Measurements from ENCODE around the gene SWSAP1.

Gene SWSAP1

DNA sequence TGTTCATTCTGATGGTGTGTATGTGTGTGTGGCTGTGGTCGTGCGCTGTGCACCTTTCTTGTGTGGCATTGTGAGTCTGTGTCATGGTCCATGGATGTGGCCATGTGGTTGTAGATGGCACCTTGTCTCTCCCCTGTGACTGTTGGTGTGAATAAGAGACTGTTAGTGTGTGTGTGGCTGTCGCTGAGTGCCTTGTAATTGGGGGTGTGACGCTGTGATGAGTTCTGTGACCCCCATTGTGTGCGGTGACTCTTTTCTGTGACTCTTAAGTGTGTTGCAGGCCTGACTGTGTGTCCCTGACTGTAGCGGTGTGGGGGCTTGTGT lies 18.4 kb upstream of the SWSAP1 start:
- TF ChIP-seq, protein P1, sequence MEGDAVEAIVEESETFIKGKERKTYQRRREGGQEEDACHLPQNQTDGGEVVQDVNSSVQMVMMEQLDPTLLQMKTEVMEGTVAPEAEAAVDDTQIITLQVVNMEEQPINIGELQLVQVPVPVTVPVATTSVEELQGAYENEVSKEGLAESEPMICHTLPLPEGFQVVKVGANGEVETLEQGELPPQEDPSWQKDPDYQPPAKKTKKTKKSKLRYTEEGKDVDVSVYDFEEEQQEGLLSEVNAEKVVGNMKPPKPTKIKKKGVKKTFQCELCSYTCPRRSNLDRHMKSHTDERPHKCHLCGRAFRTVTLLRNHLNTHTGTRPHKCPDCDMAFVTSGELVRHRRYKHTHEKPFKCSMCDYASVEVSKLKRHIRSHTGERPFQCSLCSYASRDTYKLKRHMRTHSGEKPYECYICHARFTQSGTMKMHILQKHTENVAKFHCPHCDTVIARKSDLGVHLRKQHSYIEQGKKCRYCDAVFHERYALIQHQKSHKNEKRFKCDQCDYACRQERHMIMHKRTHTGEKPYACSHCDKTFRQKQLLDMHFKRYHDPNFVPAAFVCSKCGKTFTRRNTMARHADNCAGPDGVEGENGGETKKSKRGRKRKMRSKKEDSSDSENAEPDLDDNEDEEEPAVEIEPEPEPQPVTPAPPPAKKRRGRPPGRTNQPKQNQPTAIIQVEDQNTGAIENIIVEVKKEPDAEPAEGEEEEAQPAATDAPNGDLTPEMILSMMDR (conservative IDR thresholded peaks at IDR 0.05; ENCODE audit: low read length), result no peak
- H3K4me3 ChIP-seq (ENCODE audit: low read length), result peak overlapping the region; percentile 91
- DNase-seq (ENCODE audit: low read depth), result no peak

DNA sequence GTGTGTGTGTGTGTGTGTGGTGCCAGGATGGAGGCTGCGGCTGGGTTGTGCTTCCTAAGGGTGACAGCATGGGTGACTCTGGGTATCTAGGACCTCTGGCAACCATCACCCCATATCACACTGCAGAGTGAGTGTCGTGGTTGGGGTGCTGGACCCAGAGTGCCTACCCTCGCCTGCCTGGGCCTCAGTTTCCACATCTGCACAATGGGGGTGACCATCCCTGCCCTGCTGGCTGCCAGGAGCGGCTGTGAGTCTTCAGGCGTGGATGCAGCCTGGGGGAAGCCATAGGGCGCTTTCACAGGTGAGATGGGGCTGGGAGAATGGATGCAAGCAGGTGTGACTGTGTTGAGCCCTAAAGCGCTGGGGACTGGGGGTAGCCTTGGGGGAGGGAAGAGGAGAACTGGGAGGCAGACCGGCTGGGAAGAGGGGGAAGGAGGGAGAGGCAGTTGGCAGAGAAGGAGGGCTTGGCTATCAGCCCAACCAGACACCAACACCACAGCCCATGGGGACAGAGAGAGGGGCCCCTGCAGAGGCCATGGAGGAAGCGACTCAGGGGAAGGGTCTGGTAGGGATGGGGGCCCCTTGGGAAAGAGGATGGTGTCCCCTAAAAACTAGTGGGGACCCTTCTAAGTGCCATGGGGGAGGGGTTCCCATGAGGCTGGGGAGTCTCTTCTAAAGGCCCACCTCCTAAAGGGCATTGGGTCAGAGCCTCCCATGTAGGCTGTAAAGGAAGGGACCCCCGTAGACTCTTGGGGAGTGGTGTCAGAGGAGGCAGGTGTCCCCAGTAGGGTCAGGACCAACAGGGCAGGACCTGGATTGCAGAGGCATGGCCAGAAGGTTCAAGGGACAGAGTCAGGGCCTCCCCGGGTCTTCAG lies 17.6 kb upstream of the SWSAP1 start:
- TF ChIP-seq, protein P1 (conservative IDR thresholded peaks at IDR 0.05; ENCODE audit: low read length), result no peak
- H3K4me3 ChIP-seq (ENCODE audit: low read length), result peak overlapping the region; percentile 91; the same call in 1 of the 2 replicates
- DNase-seq (ENCODE audit: low read depth), result no peak

DNA sequence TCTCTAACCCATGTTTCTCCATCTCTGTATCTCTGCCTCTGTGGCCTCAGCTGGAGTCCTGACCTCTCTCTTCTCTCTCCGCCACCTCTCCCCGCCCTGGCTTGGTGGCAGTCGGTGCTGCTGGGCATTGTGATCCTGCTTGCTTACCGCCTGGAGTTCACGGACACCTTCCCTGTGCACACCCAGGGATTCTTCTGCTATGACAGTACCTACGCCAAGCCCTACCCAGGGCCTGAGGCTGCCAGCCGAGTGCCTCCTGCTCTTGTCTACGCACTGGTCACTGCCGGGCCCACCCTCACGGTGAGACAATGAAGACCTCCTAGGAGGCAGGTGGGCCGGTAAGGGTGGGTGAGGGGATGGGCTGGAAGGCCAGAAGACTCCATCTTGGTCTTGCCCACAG lies 15.0 kb upstream of the SWSAP1 start:
- H3K4me3 ChIP-seq (ENCODE audit: low read length), result no peak overlapping the region
- DNase-seq (ENCODE audit: low read depth), result no peak
- TF ChIP-seq, protein P1 (conservative IDR thresholded peaks at IDR 0.05; ENCODE audit: low read length), result no peak

DNA sequence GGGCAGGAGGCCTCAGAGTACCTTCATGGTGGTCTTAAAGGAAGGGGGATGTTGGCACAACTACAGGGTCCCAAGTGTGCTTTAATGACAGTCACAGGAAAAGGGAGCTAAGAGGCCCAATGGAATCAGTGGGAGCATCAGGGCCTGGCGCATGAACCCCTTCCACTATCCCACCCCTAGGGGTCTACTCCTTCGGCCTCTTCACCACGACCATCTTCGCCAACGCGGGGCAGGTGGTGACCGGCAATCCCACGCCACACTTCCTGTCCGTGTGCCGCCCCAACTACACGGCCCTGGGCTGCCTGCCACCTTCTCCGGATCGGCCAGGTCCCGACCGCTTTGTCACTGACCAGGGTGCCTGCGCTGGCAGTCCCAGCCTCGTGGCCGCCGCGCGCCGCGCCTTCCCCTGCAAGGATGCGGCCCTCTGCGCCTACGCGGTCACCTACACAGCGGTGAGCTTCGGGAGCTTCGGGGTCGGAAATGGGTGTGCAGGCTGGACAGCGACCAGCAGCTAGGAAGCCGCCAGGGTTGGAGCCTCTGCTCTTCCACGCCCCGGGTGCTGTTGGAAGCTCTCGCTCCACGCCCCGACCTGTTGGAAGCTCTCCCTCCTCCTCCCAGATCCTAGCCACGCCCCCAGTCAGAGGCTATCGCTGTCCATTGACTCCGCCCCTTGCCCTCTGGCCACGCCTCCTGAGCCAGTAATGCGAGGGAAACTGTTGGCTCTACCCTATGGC lies 13.3 kb upstream of the SWSAP1 start:
- H3K4me3 ChIP-seq (ENCODE audit: low read length), result no peak overlapping the region
- no peak for DNase-seq (ENCODE audit: low read depth)
- TF ChIP-seq, protein P1 (conservative IDR thresholded peaks at IDR 0.05; ENCODE audit: low read length), result no peak

DNA sequence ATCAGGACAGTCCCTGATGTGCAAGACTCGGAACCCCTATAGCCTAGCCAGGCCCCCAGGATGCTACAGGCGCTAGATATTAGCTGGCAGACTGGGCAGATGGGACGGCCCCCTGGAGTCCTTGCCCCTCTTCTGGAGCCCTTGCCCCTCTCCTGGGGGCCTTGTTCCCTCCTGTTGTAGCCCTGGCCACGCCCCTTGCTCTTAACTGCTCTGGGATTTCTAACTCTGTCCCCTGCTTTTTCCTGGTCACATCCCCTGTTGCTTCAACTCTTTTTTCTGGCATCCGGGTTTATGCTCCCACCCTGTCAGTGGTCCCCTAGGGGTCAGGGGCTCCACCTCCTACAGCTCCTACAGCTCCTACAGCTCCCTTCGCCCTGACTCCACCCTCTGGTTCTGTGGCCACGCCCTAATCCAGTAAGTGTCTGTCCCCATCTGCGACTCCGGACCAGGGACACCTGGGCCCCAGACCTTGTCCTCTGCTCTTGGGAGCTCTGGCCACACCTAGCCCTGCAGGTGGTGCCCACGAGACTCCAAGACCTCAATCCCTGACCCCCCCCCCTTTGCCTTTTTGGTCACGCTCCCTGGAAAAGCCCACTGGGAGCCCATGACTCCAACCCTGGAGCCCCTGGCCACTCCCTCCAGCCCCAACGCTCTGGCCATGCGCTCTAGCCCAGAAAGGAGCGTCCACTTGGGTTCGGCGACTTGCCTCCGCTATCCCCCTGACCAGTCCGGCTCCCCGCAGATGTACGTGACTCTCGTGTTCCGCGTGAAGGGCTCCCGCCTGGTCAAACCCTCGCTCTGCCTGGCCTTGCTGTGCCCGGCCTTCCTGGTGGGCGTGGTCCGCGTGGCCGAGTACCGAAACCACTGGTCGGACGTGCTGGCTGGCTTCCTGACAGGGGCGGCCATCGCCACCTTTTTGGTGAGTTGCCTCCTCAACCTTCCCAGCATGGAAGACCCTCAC lies 12.4 kb upstream of the SWSAP1 start:
- no peak for DNase-seq (ENCODE audit: low read depth)
- no peak overlapping the region for H3K4me3 ChIP-seq (ENCODE audit: low read length)
- TF ChIP-seq, protein P1 (conservative IDR thresholded peaks at IDR 0.05; ENCODE audit: low read length), result no peak

DNA sequence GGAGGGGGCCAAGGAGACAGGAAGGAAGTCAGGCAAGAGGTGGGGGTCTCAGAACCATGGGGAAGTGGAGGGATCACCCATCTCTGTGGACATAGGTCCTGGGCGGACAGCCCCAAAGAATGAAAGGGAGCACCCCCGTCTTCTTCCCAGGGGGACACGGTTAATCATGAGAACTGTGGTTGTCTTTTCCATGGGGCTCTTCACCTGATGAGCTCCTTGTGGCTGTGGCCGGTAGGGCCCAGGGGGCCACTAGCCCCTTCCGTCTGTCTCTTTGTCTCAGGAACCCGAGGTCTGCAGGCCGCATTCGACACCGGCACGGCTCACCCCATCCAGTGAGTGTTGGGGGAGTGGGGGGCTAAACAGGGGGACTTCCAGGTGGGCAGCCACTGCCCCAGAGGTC lies 10.6 kb upstream of the SWSAP1 start:
- no peak for DNase-seq (ENCODE audit: low read depth)
- H3K4me3 ChIP-seq (ENCODE audit: low read length), result no peak overlapping the region
- TF ChIP-seq, protein P1 (conservative IDR thresholded peaks at IDR 0.05; ENCODE audit: low read length), result no peak
